GM21723 (cell line): Measurements from ENCODE around the gene IQCN.

Experiments
- ATAC-seq: cut with Tn5 transposase; IDR thresholded peaks from one replicate; pipeline ENCODE4 v1.9.1; 2021; ENCODE audit warnings: mild to moderate bottlenecking, moderate library complexity; ENCODE audit not compliant: unreplicated experiment

IQCN gene

GRCh38 chr19:18306209-18306887, 32.1 kb upstream of the IQCN start:
- no peak for ATAC-seq

GRCh38 chr19:18304458-18305310, 30.4 kb upstream of the IQCN start:
- peak; percentile 34 for ATAC-seq

GRCh38 chr19:18304208-18304457, 29.9 kb upstream of the IQCN start:
- no peak for ATAC-seq

GRCh38 chr19:18301718-18302111, 27.5 kb upstream of the IQCN start:
- ATAC-seq, result no peak

GRCh38 chr19:18300930-18301717, 26.9 kb upstream of the IQCN start:
- no peak for ATAC-seq

- ATAC-seq, result no peak
These were observed 25.4 kb upstream of the IQCN start for GRCh38 chr19:18299654-18300053.

GRCh38 chr19:18298601-18299000, 24.3 kb upstream of the IQCN start:
- ATAC-seq, result no peak

GRCh38 chr19:18297308-18297707, 23.1 kb upstream of the IQCN start:
- ATAC-seq, result no peak

GRCh38 chr19:18295034-18295451, 20.8 kb upstream of the IQCN start:
- ATAC-seq, result no peak

GRCh38 chr19:18294467-18294864, 20.2 kb upstream of the IQCN start:
- no peak for ATAC-seq

GRCh38 chr19:18293642-18294466, 19.6 kb upstream of the IQCN start:
- ATAC-seq, result no peak

- ATAC-seq, result no peak
These were observed 18.8 kb upstream of the IQCN start for GRCh38 chr19:18292810-18293641.

GRCh38 chr19:18292462-18292809, 18.2 kb upstream of the IQCN start:
- no peak for ATAC-seq

GRCh38 chr19:18291590-18292461, 17.6 kb upstream of the IQCN start:
- ATAC-seq, result peak; percentile 49

GRCh38 chr19:18291019-18291524, 16.8 kb upstream of the IQCN start:
- ATAC-seq, result peak; percentile 3

GRCh38 chr19:18290302-18291018, 16.2 kb upstream of the IQCN start:
- ATAC-seq, result no peak

- no peak for ATAC-seq
These were observed 15.4 kb upstream of the IQCN start for GRCh38 chr19:18289471-18290301.
